Right atrium auricular region (tissue), 2 donors: ENCODE results near the gene GCK. TPM values are rescaled to one million over a fixed set of nuclear protein-coding genes. Genes with fewer than 3 reads are reported as not detected.
A peak's percentile ranks its signal among the peaks of the same experiment; 100 is the strongest.
"Not testable (repeated sequence)": the region's sequence is repeated elsewhere in the genome, so short reads cannot be mapped to it uniquely, and the experiment has no call there.

Source experiments
- DNase-seq: peaks from one replicate; pipeline ENCODE4 v3.0.0-alpha.2; 2019; ENCODE audit warnings: low spot score
- H3K27ac ChIP-seq, 2 donors: fragments of 200-600 bp; sonication (generic); 1 replicate in 1 of 2; 2 replicates in 1 of 2; pipeline ENCODE4 v1.5.1; 2016 to 2019
- H3K27me3 ChIP-seq, 2 donors: fragments of 200-600 bp; sonication (generic); one replicate each; pipeline versions ENCODE4 v1.5.1 to v1.6.0; 2017 to 2019
- H3K36me3 ChIP-seq: fragments of 200-600 bp; sonication (generic); one replicate; pipeline ENCODE4 v1.5.1; 2016
- H3K4me1 ChIP-seq, 2 donors: fragments of 200-600 bp; sonication (generic); one replicate each; pipeline versions ENCODE4 v1.5.1 to v1.6.0; 2017 to 2019
- H3K4me3 ChIP-seq, 2 donors: fragments of 200-600 bp; sonication (generic); 1 replicate in 1 of 2; 2 replicates in 1 of 2; pipeline ENCODE4 v1.5.1; 2017 to 2019; ENCODE audit warnings: mild to moderate bottlenecking in 1 of 2, moderate library complexity in 1 of 2
- H3K9me3 ChIP-seq, 2 donors: fragments of 200-600 bp; sonication (generic); one replicate each; pipeline ENCODE4 v1.5.1; 2019
- CTCF ChIP-seq, 2 donors: fragments of 200-600 bp; sonication (generic); IDR thresholded peaks; one replicate each; pipeline ENCODE4 v1.5.1; 2019; ENCODE audit warnings: antibody characterized with exemption in 2 of 2
- total RNA-seq, 2 donors: library from RNA; depleted of rRNA; stranded (reverse); fragments of >200 nt; gene quantifications; one replicate each; pipeline ENCODE4 v1.1.0, GENCODE V29; 2016

The GCK gene
- total RNA-seq, 2 donors from 2014 or later, result 11.1 to 21.0 TPM

DNA sequence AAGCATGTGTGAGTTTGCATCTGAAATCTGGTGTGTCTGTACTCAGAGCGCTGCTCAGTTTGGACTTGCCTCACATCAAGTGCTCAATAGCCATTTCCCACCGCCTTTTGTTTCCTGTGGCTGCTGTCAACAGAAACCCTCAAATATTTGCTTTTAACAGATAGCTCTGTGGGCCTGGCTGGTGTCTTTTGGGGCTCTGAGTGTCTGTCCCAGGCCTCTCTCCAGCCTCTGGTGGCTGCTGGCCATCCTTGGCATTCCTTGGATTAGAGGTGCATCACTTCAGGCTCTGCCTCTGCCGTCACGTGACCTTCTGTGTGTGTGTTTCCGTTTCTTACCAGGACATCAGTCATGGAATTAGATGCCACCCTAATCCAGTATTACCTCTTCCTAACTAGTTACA, 20.9 kb upstream of the GCK start:
- Histone ChIP-seq H3K27me3 (no peaks in the 10 kb centered on the region), H3K36me3 (peaks cover 81% of the 10 kb centered on the region), H3K4me1 (no peaks in the 10 kb centered on the region), H3K27ac (no peak overlapping the region), H3K4me3 (no peak overlapping the region), H3K9me3 (no peaks in the 10 kb centered on the region)
- TF ChIP-seq CTCF (IDR thresholded peaks at IDR 0.05), result no peak
- DNase-seq, result no peak

- H3K9me3 ChIP-seq, result no peaks in the 10 kb centered on the region
- DNase-seq, result no peak
- no peaks in the 10 kb centered on the region for H3K4me1 ChIP-seq
- no peaks in the 10 kb centered on the region for H3K27me3 ChIP-seq
- no peak overlapping the region for H3K4me3 ChIP-seq
- H3K36me3 ChIP-seq, result peaks cover 87% of the 10 kb centered on the region
- no peak overlapping the region for H3K27ac ChIP-seq
- no peak for TF ChIP-seq CTCF (IDR thresholded peaks at IDR 0.05)
Observed at GRCh38 chr7:44208085-44208484, 18.8 kb upstream of the GCK start.

DNA sequence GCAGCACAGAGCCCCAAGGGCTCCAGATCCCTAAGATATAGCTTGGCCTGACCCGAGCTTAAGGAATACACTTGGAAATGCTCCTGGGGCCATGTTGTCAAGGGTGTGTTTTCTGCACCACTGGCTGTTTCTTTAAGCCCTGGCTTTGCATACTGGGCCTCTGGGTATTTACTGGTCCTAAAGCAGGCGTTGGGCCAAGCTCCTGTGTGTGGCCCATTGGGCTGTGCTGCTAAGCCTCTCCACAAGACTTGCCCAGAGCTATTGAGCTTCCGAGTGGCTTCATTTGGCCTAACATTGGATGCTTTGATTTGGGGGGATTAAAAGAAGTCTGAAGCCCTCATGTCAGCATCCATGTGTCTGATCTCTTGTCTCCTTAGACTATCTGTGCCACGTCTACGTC, 16.8 kb upstream of the GCK start:
- H3K36me3 ChIP-seq, result peaks cover 66% of the 10 kb centered on the region
- no peaks in the 10 kb centered on the region for H3K9me3 ChIP-seq
- peaks cover 0 to 13% of the 10 kb centered on the region in 2 donors for H3K4me1 ChIP-seq
- no peak overlapping the region for H3K27ac ChIP-seq
- no peak for DNase-seq
- H3K4me3 ChIP-seq, result no peak overlapping the region
- no peaks in the 10 kb centered on the region for H3K27me3 ChIP-seq
- TF ChIP-seq CTCF (IDR thresholded peaks at IDR 0.05), result no peak

DNA sequence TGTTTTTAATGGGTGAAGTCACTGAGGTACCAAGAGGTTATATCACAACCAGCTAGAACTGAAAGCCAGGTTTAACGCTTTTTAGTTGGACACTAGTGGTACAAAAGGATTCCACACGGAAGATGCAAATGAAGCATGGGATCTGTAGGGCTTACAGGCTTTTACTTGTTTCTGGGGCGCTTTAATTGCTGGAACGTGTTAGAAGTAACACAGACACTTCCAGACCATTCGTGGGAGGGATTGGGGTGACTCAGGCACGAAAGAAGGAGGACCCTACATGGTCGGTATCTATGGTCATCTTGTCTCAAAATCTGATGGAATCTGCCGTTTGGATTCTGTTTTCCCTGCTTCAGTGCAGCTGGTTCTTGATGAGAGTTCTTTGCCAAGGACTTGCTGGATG, 12.6 kb upstream of the GCK start:
- H3K36me3 ChIP-seq, result peaks cover 24% of the 10 kb centered on the region
- no peaks in the 10 kb centered on the region for H3K27me3 ChIP-seq
- H3K4me3 ChIP-seq, result peak overlapping the region; percentile 92
- H3K4me1 ChIP-seq, result peaks cover 0 to 13% of the 10 kb centered on the region in 2 donors
- H3K27ac ChIP-seq, result no peak overlapping the region
- DNase-seq, result no peak
- TF ChIP-seq CTCF (IDR thresholded peaks at IDR 0.05), result no peak
- no peaks in the 10 kb centered on the region for H3K9me3 ChIP-seq

DNA sequence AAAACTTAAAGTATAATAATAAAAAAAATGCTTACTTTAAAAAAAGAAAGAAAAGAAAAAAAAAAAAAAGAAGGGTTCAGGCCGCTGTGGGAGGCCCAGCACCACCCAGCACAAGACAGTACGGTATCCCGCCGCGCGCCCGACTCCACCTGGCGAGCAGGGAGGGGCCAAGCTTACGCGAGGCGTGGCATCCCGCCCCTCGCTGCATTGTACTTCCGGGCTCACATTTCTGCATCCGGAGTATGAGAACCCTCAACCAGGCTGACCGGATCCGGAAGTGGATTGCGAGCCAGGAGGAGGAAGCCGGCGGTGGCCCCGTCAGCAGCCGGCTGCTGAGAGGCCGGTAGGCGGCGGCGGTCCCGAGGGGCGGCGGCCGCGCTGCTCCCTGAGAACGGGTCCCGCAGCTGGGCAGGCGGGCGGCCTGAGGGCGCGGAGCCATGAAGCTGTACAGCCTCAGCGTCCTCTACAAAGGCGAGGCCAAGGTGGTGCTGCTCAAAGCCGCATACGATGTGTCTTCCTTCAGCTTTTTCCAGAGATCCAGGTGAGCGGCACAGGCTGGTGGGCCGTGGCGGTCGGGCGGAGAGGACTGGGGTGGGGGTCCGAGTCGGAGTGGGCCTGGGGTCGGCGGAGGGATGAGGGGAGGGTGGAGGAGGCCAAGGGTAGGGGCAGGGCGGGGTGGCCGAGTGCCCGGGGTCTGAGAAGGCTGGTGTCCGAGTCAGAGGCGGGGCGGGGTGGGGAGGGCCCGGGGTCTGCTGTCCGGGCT, 11.6 kb upstream of the GCK start, which contains the start of gene YKT6:
TSS of gene YKT6 (plus strand) at position 280 of the 763 bp plus-strand sequence. CDS start at position 438, 158 bp downstream.
- Histone ChIP-seq H3K9me3 (no peaks in the 10 kb centered on the region), H3K4me3 (peak within 1 kb of the TSS; percentile 92), H3K27ac (peak within 1 kb of the TSS; percentile 80 to 84), H3K27me3 (no peaks in the 10 kb centered on the region), H3K4me1 (peaks cover 0 to 13% of the 10 kb centered on the region in 2 donors), H3K36me3 (peaks cover 15% of the 10 kb centered on the region)
- peak; percentile 94 for DNase-seq
- peak; percentile 31 to 72 for TF ChIP-seq CTCF (IDR thresholded peaks at IDR 0.05)

GRCh38 chr7:44200163-44200562, 10.9 kb upstream of the GCK start:
- not testable (repeated sequence) for H3K27me3 ChIP-seq, H3K36me3 ChIP-seq, H3K9me3 ChIP-seq, DNase-seq, H3K27ac ChIP-seq, H3K4me3 ChIP-seq
- H3K4me1 ChIP-seq, result peaks cover 0 to 13% of the 10 kb centered on the region in 2 donors
